ENCODE measurements around the gene DPH3. TPM values are rescaled to one million over a fixed set of nuclear protein-coding genes. Genes with fewer than 3 reads are reported as not detected.

Gene DPH3
- total RNA-seq, 1 donor from 2014 or later, result 30.5 TPM

DNA sequence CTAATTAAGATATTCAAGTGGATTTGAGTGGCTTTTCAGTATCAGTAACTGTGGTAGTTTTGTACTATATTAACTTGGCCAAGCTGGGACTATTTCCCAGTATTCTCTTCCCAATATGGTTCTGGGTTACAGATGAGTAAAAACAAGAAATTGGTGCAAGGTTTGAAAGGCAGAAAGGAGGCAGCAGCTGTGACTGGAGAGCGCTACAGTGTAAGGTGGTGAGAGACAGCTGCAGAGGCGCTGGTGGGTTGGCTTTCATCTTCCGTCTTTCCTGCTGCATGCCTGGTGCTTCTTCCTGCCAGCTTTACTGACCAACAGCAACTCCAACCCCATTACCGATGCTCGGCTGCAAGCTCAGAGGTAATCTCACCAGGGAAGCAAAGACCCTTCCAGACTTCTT, 9.8 kb downstream of the DPH3 start:
- peaks cover 1% of the 10 kb centered on the region for H3K9me3 Mint-ChIP-seq (ENCODE audit: unreplicated experiment)
- DNase-seq, result no peak
- H3K27ac Mint-ChIP-seq (ENCODE audit: unreplicated experiment), result no peak overlapping the region
- H3K4me1 Mint-ChIP-seq (ENCODE audit: low read depth, unreplicated experiment), result peaks cover 11% of the 10 kb centered on the region
- H3K36me3 Mint-ChIP-seq (ENCODE audit: unreplicated experiment), result no peaks in the 10 kb centered on the region
- TF ChIP-seq, protein P1, sequence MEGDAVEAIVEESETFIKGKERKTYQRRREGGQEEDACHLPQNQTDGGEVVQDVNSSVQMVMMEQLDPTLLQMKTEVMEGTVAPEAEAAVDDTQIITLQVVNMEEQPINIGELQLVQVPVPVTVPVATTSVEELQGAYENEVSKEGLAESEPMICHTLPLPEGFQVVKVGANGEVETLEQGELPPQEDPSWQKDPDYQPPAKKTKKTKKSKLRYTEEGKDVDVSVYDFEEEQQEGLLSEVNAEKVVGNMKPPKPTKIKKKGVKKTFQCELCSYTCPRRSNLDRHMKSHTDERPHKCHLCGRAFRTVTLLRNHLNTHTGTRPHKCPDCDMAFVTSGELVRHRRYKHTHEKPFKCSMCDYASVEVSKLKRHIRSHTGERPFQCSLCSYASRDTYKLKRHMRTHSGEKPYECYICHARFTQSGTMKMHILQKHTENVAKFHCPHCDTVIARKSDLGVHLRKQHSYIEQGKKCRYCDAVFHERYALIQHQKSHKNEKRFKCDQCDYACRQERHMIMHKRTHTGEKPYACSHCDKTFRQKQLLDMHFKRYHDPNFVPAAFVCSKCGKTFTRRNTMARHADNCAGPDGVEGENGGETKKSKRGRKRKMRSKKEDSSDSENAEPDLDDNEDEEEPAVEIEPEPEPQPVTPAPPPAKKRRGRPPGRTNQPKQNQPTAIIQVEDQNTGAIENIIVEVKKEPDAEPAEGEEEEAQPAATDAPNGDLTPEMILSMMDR (IDR thresholded peaks at IDR 0.05; ENCODE audit: partially characterized antibody, unreplicated experiment), result no peak
- H3K27me3 Mint-ChIP-seq (ENCODE audit: unreplicated experiment), result no peaks in the 10 kb centered on the region
- no peak overlapping the region for H3K4me3 Mint-ChIP-seq (ENCODE audit: unreplicated experiment)

DNA sequence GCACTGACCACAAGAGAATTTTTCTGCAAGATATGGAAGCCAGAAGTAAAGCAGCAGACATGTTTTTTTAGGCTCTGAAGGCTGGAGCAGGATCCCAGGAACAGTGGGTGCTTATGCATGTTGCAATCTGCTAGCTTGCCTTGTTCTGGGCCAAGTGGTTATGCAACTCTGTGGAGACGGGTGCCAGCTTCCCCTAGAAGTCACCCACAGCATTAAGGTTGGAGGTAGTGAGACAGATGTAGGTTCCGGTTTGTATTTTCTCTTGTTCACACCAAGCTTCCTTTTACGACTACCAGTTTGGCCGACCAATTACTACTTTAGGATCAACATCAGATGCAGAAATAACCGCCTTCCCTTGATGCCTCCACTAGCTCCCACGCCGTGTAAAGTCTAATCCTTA, 11.1 kb downstream of the DPH3 start:
- TF ChIP-seq, protein P1 (IDR thresholded peaks at IDR 0.05; ENCODE audit: partially characterized antibody, unreplicated experiment), result no peak
- DNase-seq, result no peak
- peaks cover 11% of the 10 kb centered on the region for H3K4me1 Mint-ChIP-seq (ENCODE audit: low read depth, unreplicated experiment)
- H3K36me3 Mint-ChIP-seq (ENCODE audit: unreplicated experiment), result no peaks in the 10 kb centered on the region
- H3K27me3 Mint-ChIP-seq (ENCODE audit: unreplicated experiment), result no peaks in the 10 kb centered on the region
- H3K4me3 Mint-ChIP-seq (ENCODE audit: unreplicated experiment), result no peak overlapping the region
- no peak overlapping the region for H3K27ac Mint-ChIP-seq (ENCODE audit: unreplicated experiment)
- H3K9me3 Mint-ChIP-seq (ENCODE audit: unreplicated experiment), result peaks cover 1% of the 10 kb centered on the region

GRCh38 chr3:16252988-16253387, 11.8 kb downstream of the DPH3 start:
- no peak overlapping the region for H3K27ac Mint-ChIP-seq (ENCODE audit: unreplicated experiment)

GRCh38 chr3:16252243-16252978, 12.3 kb downstream of the DPH3 start:
- Mint-ChIP-seq H3K9me3 (ENCODE audit: unreplicated experiment) (peaks cover 1% of the 10 kb centered on the region), H3K36me3 (ENCODE audit: unreplicated experiment) (no peaks in the 10 kb centered on the region), H3K27me3 (ENCODE audit: unreplicated experiment) (no peaks in the 10 kb centered on the region), H3K4me3 (ENCODE audit: unreplicated experiment) (no peak overlapping the region), H3K27ac (ENCODE audit: unreplicated experiment) (no peak overlapping the region), H3K4me1 (ENCODE audit: low read depth, unreplicated experiment) (peaks cover 18% of the 10 kb centered on the region)
- DNase-seq, result no peak
- TF ChIP-seq, protein P1 (IDR thresholded peaks at IDR 0.05; ENCODE audit: partially characterized antibody, unreplicated experiment), result no peak

More at GRCh38 chr3:16252988-16253387, 11.8 kb downstream of the DPH3 start:
- H3K4me1 Mint-ChIP-seq (ENCODE audit: low read depth, unreplicated experiment), result peaks cover 15% of the 10 kb centered on the region
- TF ChIP-seq, protein P1 (IDR thresholded peaks at IDR 0.05; ENCODE audit: partially characterized antibody, unreplicated experiment), result no peak
- DNase-seq, result no peak
- no peaks in the 10 kb centered on the region for H3K27me3 Mint-ChIP-seq (ENCODE audit: unreplicated experiment)
- H3K36me3 Mint-ChIP-seq (ENCODE audit: unreplicated experiment), result no peaks in the 10 kb centered on the region
- peaks cover 1% of the 10 kb centered on the region for H3K9me3 Mint-ChIP-seq (ENCODE audit: unreplicated experiment)
- no peak overlapping the region for H3K4me3 Mint-ChIP-seq (ENCODE audit: unreplicated experiment)

DNA sequence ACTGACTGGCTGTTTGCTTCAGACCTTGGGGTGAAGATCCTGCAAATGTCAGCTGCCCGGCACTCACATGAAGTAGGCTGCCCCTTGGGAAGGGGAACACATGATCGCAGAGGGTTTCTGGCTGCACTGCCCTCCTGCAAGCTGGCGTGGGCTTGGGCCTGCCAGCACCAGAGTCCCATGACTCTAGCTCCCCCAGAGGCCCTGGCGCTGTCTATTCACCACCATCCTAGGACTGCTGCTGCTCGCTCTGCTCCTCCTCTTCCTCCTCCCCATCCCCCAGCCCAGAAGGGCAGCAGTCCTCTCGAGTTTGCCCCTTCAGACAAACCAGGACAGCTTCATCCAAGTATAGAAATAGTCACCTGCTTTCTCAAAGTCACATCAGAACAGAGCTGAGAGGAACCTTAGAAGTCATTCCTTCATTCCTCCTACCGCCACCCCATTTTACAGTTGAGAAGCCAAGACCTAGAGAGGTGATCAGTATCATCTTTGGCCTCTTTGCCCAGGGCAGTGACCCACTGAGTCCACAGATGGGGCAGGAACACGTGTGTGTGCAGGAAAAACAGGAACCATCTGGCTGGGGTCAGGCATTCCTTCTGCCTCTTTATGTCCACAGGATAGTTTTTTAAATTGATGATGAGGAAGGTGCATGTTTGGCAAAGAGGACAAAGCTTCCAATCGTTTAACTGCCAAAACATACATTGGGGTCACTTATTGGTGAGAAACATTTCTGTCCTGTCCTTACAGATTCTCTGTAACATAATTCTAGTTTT, 13.2 kb downstream of the DPH3 start:
- peaks cover 1% of the 10 kb centered on the region for H3K9me3 Mint-ChIP-seq (ENCODE audit: unreplicated experiment)
- no peaks in the 10 kb centered on the region for H3K36me3 Mint-ChIP-seq (ENCODE audit: unreplicated experiment)

More for the DNA sequence above, 13.2 kb downstream of the DPH3 start:
- peak overlapping the region; percentile 20 for H3K4me3 Mint-ChIP-seq (ENCODE audit: unreplicated experiment)
- no peaks in the 10 kb centered on the region for H3K27me3 Mint-ChIP-seq (ENCODE audit: unreplicated experiment)
- no peak overlapping the region for H3K27ac Mint-ChIP-seq (ENCODE audit: unreplicated experiment)
- TF ChIP-seq, protein P1 (IDR thresholded peaks at IDR 0.05; ENCODE audit: partially characterized antibody, unreplicated experiment), result no peak
- DNase-seq, result no peak
- H3K4me1 Mint-ChIP-seq (ENCODE audit: low read depth, unreplicated experiment), result peaks cover 24% of the 10 kb centered on the region
